H9 (cell line): ENCODE data around the gene ECE1. TPM values are rescaled to one million over a fixed set of nuclear protein-coding genes. Genes with fewer than 3 reads are reported as not detected.

ENCODE experiments used
- DNase-seq: peaks from one replicate; pipeline ENCODE4 v3.0.0-alpha.2; 2017
- H2AFZ ChIP-seq: one replicate; pipeline ENCODE4 v1.6.1; 2013; ENCODE audit warnings: mild to moderate bottlenecking, low read length, control low read depth, moderate library complexity
- H2AK5ac ChIP-seq: 2 replicates; pipeline ENCODE4 v1.6.1; 2013; ENCODE audit warnings: low read length, control low read depth, mixed read lengths; ENCODE audit not compliant: insufficient read length
- H2BK120ac ChIP-seq: one replicate; pipeline ENCODE4 v1.6.1; 2013; ENCODE audit warnings: low read depth, mild to moderate bottlenecking, low read length, control low read depth, inconsistent platforms; ENCODE audit not compliant: poor library complexity, severe bottlenecking
- H2BK12ac ChIP-seq: 2 replicates; pipeline ENCODE4 v1.6.1; 2013; ENCODE audit warnings: low read length, control low read depth, mixed read lengths, low read depth; ENCODE audit not compliant: insufficient read length
- H2BK15ac ChIP-seq: 2 replicates; pipeline ENCODE4 v1.6.1; 2013; ENCODE audit warnings: low read depth, low read length, control low read depth
- H2BK20ac ChIP-seq: one replicate; pipeline ENCODE4 v1.6.1; 2013; ENCODE audit warnings: low read depth, mild to moderate bottlenecking, low read length, control low read depth, inconsistent platforms; ENCODE audit not compliant: poor library complexity, severe bottlenecking
- H2BK5ac ChIP-seq: 2 replicates; pipeline ENCODE4 v1.6.1; 2013; ENCODE audit warnings: low read length, control low read depth, mixed read lengths; ENCODE audit not compliant: insufficient read length
- H3K14ac ChIP-seq: 2 replicates; pipeline ENCODE4 v1.6.1; 2013; ENCODE audit warnings: low read length, control low read depth; ENCODE audit not compliant: insufficient read depth
- H3K18ac ChIP-seq: 2 replicates; pipeline ENCODE4 v1.6.1; 2013; ENCODE audit warnings: low read depth, mild to moderate bottlenecking, mixed read lengths, low read length, control low read depth; ENCODE audit not compliant: insufficient read length
- H3K23ac ChIP-seq: 2 replicates; pipeline ENCODE4 v1.6.1; 2013; ENCODE audit warnings: low read length, control low read depth, mixed read lengths, low read depth; ENCODE audit not compliant: insufficient read length
- H3K23me2 ChIP-seq: 2 replicates; pipeline ENCODE4 v1.6.1; 2013; ENCODE audit warnings: low read depth, mild to moderate bottlenecking, mixed read lengths, low read length, control low read depth; ENCODE audit not compliant: insufficient read length, poor library complexity, severe bottlenecking
- H3K27ac ChIP-seq: 2 replicates; pipeline ENCODE4 v1.5.1; 2013; ENCODE audit warnings: low read length, control low read depth, mixed read lengths, low read depth; ENCODE audit not compliant: insufficient read length
- H3K27me3 ChIP-seq: 2 replicates; pipeline ENCODE4 v1.6.1; 2013; ENCODE audit warnings: low read length, control low read depth, inconsistent platforms; ENCODE audit not compliant: insufficient read depth
- H3K4ac ChIP-seq: 2 replicates; pipeline ENCODE4 v1.6.1; 2013; ENCODE audit warnings: low read depth, mild to moderate bottlenecking, control low read depth, inconsistent platforms, low read length, moderate library complexity
- H3K4me1 ChIP-seq: 2 replicates; pipeline ENCODE4 v1.6.1; 2013; ENCODE audit warnings: low read length, control low read depth, inconsistent platforms; ENCODE audit not compliant: insufficient read depth
- H3K4me2 ChIP-seq: 2 replicates; pipeline ENCODE4 v1.6.1; 2013; ENCODE audit warnings: low read length, control low read depth, mixed read lengths; ENCODE audit not compliant: insufficient read length, insufficient read depth
- H3K56ac ChIP-seq: 2 replicates; pipeline ENCODE4 v1.6.1; 2013; ENCODE audit warnings: low read depth, mild to moderate bottlenecking, mixed read lengths, low read length, control low read depth; ENCODE audit not compliant: insufficient read length
- H3K79me1 ChIP-seq: 2 replicates; pipeline ENCODE4 v1.6.1; 2013; ENCODE audit warnings: low read depth, mild to moderate bottlenecking, moderate library complexity, low read length, control low read depth, inconsistent platforms; ENCODE audit not compliant: insufficient read depth, poor library complexity, severe bottlenecking
- H3K79me2 ChIP-seq: 2 replicates; pipeline ENCODE4 v1.6.1; 2013; ENCODE audit warnings: low read length, control low read depth, inconsistent platforms; ENCODE audit not compliant: insufficient read depth
- H3K9ac ChIP-seq: 2 replicates; pipeline ENCODE4 v1.6.1; 2013; ENCODE audit warnings: low read length, control low read depth, mixed read lengths; ENCODE audit not compliant: insufficient read length; ENCODE audit errors: extremely low read depth
- H3K9me3 ChIP-seq: one replicate; pipeline ENCODE4 v1.6.1; 2013; ENCODE audit warnings: low read depth, low read length, inconsistent platforms; ENCODE audit not compliant: control insufficient read depth
- H3T11ph ChIP-seq: one replicate; pipeline ENCODE4 v1.6.1; 2013; ENCODE audit warnings: mild to moderate bottlenecking, low read length, control low read depth, inconsistent platforms
- H4K20me1 ChIP-seq: one replicate; pipeline ENCODE4 v1.6.1; 2013; ENCODE audit not compliant: control insufficient read depth, insufficient read length, insufficient read depth
- H4K5ac ChIP-seq: 2 replicates; pipeline ENCODE4 v1.6.1; 2013; ENCODE audit warnings: low read depth, mild to moderate bottlenecking, mixed read lengths, low read length, control low read depth; ENCODE audit not compliant: insufficient read length
- H4K8ac ChIP-seq: replicated peaks from 2 replicates; pipeline ENCODE4 v1.6.1; 2013; ENCODE audit warnings: low read length, control low read depth, mixed read lengths, low read depth; ENCODE audit not compliant: insufficient read length
- H4K91ac ChIP-seq: 2 replicates; pipeline ENCODE4 v1.6.1; 2013; ENCODE audit warnings: low read depth, mild to moderate bottlenecking, moderate library complexity, mixed read lengths, low read length, control low read depth; ENCODE audit not compliant: insufficient read length
- H3K27ac Mint-ChIP-seq, 3 experiments: 2 replicates in 2 of 3; 3 replicates in 1 of 3; pipeline ENCODE4 v1.8.0; 2020 to 2021; ENCODE audit warnings: mixed read lengths in 3 of 3, mild to moderate bottlenecking in 1 of 3, moderate library complexity in 1 of 3
- H3K27me3 Mint-ChIP-seq: 2 replicates; pipeline ENCODE4 v1.8.0; 2021; ENCODE audit warnings: low read depth, mild to moderate bottlenecking, moderate library complexity, mixed read lengths
- H3K36me3 Mint-ChIP-seq, 3 experiments: 2 replicates in 2 of 3; 3 replicates in 1 of 3; pipeline ENCODE4 v1.8.0; 2020 to 2021; ENCODE audit warnings: low read depth in 3 of 3, mixed read lengths in 3 of 3; ENCODE audit not compliant: insufficient read depth in 1 of 3
- H3K4me1 Mint-ChIP-seq, 2 experiments: 2 replicates each; pipeline ENCODE4 v1.8.0; 2020; ENCODE audit warnings: mixed read lengths in 2 of 2
- H3K4me3 Mint-ChIP-seq, 2 experiments: 2 replicates in 1 of 2; 3 replicates in 1 of 2; pipeline ENCODE4 v1.8.0; 2020 to 2021; ENCODE audit warnings: mild to moderate bottlenecking in 2 of 2, mixed read lengths in 2 of 2, moderate library complexity in 1 of 2
- H3K9me3 Mint-ChIP-seq, 2 experiments: 2 replicates in 1 of 2; 3 replicates in 1 of 2; pipeline ENCODE4 v1.8.0; 2020; ENCODE audit warnings: mild to moderate bottlenecking in 2 of 2, mixed read lengths in 2 of 2, moderate library complexity in 1 of 2
- WGBS: extraction: QIAGEN DNeasy Blood & Tissue Kit; methylation state at CpG from one replicate; pipeline ENCODE4 v1.1.7; 2013; ENCODE audit warnings: missing lambda C conversion rate, low lambda C conversion rate, mixed read lengths; ENCODE audit not compliant: insufficient read length; ENCODE audit errors: extremely low coverage; 5-methylcytosine and 5-hydroxymethylcytosine counted together
- total RNA-seq: library from RNA; stranded (reverse); gene quantifications from 2 replicates; pipeline ENCODE4 v1.2.1, GENCODE V29; 2021
- TF ChIP-seq, protein P1 (sequence below): fragments of 200-600 bp; sonication (generic); conservative IDR thresholded peaks from 3 replicates; pipeline ENCODE4 v1.8.0; 2021; ENCODE audit warnings: antibody characterized with exemption, mild to moderate bottlenecking

The ECE1 gene
- total RNA-seq, 1 experiment from 2014 or later: 31.1 TPM

DNA sequence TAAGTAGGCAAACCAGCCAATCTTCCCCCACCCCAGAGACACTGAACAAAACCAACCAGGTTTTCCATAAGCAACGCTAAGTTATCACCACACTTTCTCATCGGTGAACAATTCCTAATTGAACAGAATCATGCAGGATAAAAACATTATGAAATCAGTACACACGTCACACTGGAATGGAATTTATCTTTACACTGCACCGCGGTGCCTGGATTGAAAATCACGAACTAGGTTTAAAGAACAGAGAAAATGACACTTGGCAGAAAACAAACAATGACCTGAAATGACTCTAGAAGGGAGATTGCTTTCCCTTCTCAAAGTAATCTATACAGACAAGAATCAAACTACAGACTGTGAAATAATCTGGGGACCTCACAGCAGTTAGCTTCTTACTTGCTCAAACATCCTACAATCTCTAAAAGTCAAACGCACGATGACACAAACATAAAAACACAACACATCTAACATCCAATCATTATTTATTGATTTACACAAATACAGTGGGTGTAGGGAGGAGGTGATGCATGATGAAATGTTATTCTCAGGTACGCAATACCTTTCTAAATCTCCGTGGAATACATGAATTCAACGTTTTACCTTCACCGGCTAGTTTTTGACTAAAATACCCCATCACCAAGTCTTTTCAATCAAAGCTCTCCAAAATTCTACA, 115.5 kb downstream of the ECE1 start:
- H3K27ac Mint-ChIP-seq: peak overlapping the region; percentile 50 to 75 (median 66); a peak in 3 of 7 replicates
- H2BK12ac ChIP-seq: no peak overlapping the region
- H3K4me1 ChIP-seq: no peaks in the 10 kb centered on the region; the same call in 1 of the 2 replicates
- H3K56ac ChIP-seq: no peak overlapping the region
- H3K27ac ChIP-seq: no peak overlapping the region
- peaks cover 26% of the 10 kb centered on the region for H3K27me3 Mint-ChIP-seq
- no peaks in the 10 kb centered on the region for H3K9me3 Mint-ChIP-seq
- H3K4ac ChIP-seq: no peak overlapping the region
- TF ChIP-seq, protein P1, sequence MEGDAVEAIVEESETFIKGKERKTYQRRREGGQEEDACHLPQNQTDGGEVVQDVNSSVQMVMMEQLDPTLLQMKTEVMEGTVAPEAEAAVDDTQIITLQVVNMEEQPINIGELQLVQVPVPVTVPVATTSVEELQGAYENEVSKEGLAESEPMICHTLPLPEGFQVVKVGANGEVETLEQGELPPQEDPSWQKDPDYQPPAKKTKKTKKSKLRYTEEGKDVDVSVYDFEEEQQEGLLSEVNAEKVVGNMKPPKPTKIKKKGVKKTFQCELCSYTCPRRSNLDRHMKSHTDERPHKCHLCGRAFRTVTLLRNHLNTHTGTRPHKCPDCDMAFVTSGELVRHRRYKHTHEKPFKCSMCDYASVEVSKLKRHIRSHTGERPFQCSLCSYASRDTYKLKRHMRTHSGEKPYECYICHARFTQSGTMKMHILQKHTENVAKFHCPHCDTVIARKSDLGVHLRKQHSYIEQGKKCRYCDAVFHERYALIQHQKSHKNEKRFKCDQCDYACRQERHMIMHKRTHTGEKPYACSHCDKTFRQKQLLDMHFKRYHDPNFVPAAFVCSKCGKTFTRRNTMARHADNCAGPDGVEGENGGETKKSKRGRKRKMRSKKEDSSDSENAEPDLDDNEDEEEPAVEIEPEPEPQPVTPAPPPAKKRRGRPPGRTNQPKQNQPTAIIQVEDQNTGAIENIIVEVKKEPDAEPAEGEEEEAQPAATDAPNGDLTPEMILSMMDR: no peak
- no peak overlapping the region for H3K14ac ChIP-seq
- no peak overlapping the region for H2AK5ac ChIP-seq
- no peak overlapping the region for H2AFZ ChIP-seq
- H3K18ac ChIP-seq: no peak overlapping the region
- 100% methylated on average over 2 of the region's 12 CpGs for WGBS
- H3K23me2 ChIP-seq: peaks cover 10% of the 10 kb centered on the region
- H3T11ph ChIP-seq: no peak overlapping the region
- peak overlapping the region; percentile 95 for H3K4me2 ChIP-seq
- no peak overlapping the region for H4K8ac ChIP-seq
- H3K27me3 ChIP-seq: no peaks in the 10 kb centered on the region
- H3K4me3 Mint-ChIP-seq: peak overlapping the region; percentile 73 to 84
- no peak overlapping the region for H2BK5ac ChIP-seq
- H2BK20ac ChIP-seq: no peak overlapping the region
- H4K20me1 ChIP-seq: no peaks in the 10 kb centered on the region
- peaks cover 23% of the 10 kb centered on the region; the same call in 1 of the 2 replicates for H3K79me2 ChIP-seq
- no peak overlapping the region for H2BK120ac ChIP-seq
- no peak overlapping the region for H4K91ac ChIP-seq
- H2BK15ac ChIP-seq: no peak overlapping the region
- no peak for DNase-seq
- H3K36me3 Mint-ChIP-seq: peaks cover 10 to 20% (median 15%) of the 10 kb centered on the region in 3 experiments; a peak in 6 of 7 replicates
- peaks cover 17 to 18% of the 10 kb centered on the region in 2 experiments for H3K4me1 Mint-ChIP-seq
- H3K79me1 ChIP-seq: no peaks in the 10 kb centered on the region
- no peak overlapping the region for H4K5ac ChIP-seq
- no peaks in the 10 kb centered on the region for H3K9me3 ChIP-seq
- peak overlapping the region; percentile 88 for H3K9ac ChIP-seq
- H3K23ac ChIP-seq: no peak overlapping the region
